ENCODE measurements around the gene PDE2A. TPM values are rescaled to one million over a fixed set of nuclear protein-coding genes. Genes with fewer than 3 reads are reported as not detected.

PDE2A gene
- total and polyA plus RNA-seq, 8 donors = 3.5 to 548 (median 25.9) TPM

DNA sequence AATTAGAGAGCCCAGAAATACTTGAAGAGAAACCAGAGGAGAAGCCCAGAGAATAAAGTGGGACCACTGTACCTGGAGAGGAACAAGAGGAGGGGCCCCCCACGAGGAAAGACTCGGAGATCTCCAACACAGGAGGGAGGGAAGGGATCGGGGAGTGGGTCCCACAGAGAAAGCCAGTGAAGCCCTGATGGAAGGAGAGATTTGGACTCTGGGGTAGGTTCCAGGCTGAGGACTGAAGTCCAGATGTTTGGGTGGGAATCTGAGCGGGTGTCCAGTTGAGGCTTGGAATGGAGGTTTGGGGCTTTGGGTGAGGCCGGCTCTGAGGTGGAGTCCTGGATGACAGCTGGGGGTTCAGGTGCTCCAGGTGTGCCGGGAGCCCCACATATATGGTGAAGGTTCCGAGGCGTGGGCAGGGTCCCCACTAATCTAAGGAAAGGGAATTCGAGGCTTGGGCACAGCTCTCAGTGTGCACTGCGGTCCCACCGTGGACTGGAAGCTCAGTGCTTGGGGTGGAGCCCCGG, 32.6 kb downstream of the PDE2A start:
- Histone ChIP-seq H3K4me3 (peak overlapping the region; percentile 57 to 70 (median 64)), H3K27ac (peak overlapping the region in 4 of 5 donors; percentile 38 to 65 (median 62)), H3K27me3 (peaks cover 0 to 51% (median 32%) of the 10 kb centered on the region in 3 donors), H3K36me3 (no peaks in the 10 kb centered on the region), H3K9me3 (no peaks in the 10 kb centered on the region), H3K4me1 (peaks cover 17 to 55% (median 40%) of the 10 kb centered on the region in 4 donors)
- no peak for DNase-seq
- TF ChIP-seq, protein P1, sequence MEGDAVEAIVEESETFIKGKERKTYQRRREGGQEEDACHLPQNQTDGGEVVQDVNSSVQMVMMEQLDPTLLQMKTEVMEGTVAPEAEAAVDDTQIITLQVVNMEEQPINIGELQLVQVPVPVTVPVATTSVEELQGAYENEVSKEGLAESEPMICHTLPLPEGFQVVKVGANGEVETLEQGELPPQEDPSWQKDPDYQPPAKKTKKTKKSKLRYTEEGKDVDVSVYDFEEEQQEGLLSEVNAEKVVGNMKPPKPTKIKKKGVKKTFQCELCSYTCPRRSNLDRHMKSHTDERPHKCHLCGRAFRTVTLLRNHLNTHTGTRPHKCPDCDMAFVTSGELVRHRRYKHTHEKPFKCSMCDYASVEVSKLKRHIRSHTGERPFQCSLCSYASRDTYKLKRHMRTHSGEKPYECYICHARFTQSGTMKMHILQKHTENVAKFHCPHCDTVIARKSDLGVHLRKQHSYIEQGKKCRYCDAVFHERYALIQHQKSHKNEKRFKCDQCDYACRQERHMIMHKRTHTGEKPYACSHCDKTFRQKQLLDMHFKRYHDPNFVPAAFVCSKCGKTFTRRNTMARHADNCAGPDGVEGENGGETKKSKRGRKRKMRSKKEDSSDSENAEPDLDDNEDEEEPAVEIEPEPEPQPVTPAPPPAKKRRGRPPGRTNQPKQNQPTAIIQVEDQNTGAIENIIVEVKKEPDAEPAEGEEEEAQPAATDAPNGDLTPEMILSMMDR (IDR thresholded peaks at IDR 0.05) = no peak
- TF ChIP-seq EP300 (IDR thresholded peaks at IDR 0.05) (no peak), POLR2A (IDR thresholded peaks at IDR 0.05) (no peak), POLR2AphosphoS5 (IDR thresholded peaks at IDR 0.05) (no peak)
- WGBS, 5 donors = 35 to 55% (median 43%) methylated on average over 10 to 12 of the region's 12 CpGs
- intact Hi-C loops (cut with DNase I; ENCODE audit: low total_unique reads) = loop anchor here (2.0 to 10.0 kb wide), 2 partner anchors 53 to 167 kb away; no protein-coding TSS in a partner anchor

DNA sequence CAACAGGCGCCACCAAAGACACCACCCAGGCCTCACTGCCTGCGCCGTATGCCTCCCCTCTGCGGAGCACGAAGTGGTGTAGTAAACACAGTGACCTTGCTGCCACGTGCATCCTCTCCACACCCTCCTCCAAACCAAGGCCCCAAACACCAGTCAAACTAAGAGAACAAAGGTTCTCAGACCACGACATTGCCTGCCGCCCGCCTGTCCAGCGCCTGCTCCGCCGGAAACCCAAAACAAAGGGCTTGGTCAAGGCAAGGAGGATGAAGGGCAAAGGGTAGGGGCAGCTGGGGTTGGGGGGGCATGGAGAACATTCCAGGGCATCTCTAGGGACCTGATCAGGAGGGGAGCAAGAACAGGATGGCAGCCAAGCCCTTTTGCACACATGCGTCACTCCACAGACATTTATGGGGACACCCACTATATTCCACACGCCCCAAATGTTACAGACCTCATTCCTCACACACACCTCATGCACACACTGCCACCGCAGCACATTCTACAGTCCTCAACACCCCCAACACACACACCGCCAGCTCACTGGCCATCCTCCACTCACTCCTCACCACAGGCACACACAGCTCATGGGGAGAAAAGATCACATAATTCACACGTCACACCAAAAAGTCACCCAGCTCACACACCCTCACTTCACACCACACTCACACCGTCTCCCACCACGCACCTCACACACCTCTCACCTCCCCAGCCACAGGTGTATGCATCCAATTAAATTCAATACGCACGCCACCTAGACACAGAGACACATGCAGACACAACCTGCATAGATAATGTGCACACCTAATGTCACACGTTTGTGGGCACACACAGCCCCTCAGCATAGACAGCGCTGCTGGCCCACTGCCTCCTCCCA, 34.5 kb downstream of the PDE2A start:
- intact Hi-C loops (cut with DNase I; ENCODE audit: low total_unique reads) = loop anchor here (10.0 kb wide), 1 partner anchor 165 kb away; no protein-coding TSS in a partner anchor
- WGBS, 5 donors = 65 to 77% (median 73%) methylated on average over 22 to 23 of the region's 23 CpGs
- no peaks in the 10 kb centered on the region for H3K36me3 ChIP-seq
- H3K4me1 ChIP-seq = peaks cover 17 to 61% (median 41%) of the 10 kb centered on the region in 4 donors
- peak overlapping the region; percentile 13 to 70 (median 64) for H3K4me3 ChIP-seq
- TF ChIP-seq, protein P1 (IDR thresholded peaks at IDR 0.05) = no peak
- TF ChIP-seq POLR2A (IDR thresholded peaks at IDR 0.05) (no peak), POLR2AphosphoS5 (IDR thresholded peaks at IDR 0.05) (no peak), EP300 (IDR thresholded peaks at IDR 0.05) (no peak)
- DNase-seq = no peak
- H3K27me3 ChIP-seq = peaks cover 0 to 51% (median 32%) of the 10 kb centered on the region in 3 donors
- H3K9me3 ChIP-seq = no peaks in the 10 kb centered on the region
- H3K27ac ChIP-seq = peak overlapping the region in 3 of 5 donors; percentile 16 to 65 (median 42)

DNA sequence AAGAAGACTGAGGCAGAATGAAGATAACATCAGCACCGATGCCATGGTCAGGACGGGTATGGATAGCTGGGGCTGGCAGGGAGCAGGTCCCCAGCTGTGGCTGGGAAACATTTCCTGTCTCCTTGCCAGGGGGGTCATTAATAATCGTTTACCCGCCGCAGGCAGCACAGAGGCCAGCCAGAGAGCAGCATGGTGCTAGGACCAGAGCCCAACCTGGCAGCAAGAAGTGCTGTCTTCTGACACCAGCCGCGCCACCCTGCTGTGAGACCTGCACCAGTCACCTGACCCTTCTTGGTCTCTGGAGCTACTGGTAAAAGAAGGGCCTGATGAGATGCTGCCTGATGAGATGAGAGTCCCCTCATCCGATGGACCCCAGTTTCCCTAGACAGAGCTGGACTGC, 36.3 kb downstream of the PDE2A start:
- WGBS, 5 donors = 67 to 71% (median 71%) methylated on average over 8 of the region's 8 CpGs
- H3K4me3 ChIP-seq = no peak overlapping the region
- no peak for DNase-seq
- H3K4me1 ChIP-seq = peaks cover 11 to 57% (median 33%) of the 10 kb centered on the region in 4 donors
- peaks cover 0 to 64% (median 32%) of the 10 kb centered on the region in 3 donors for H3K27me3 ChIP-seq
- no peak overlapping the region for H3K27ac ChIP-seq
- H3K9me3 ChIP-seq = no peaks in the 10 kb centered on the region
- TF ChIP-seq EP300 (IDR thresholded peaks at IDR 0.05) = no peak
- TF ChIP-seq, protein P1 (IDR thresholded peaks at IDR 0.05) = no peak
- TF ChIP-seq POLR2A (IDR thresholded peaks at IDR 0.05) = no peak
- TF ChIP-seq POLR2AphosphoS5 (IDR thresholded peaks at IDR 0.05) = no peak
- H3K36me3 ChIP-seq = no peaks in the 10 kb centered on the region
- intact Hi-C loops (cut with DNase I; ENCODE audit: low total_unique reads) = no loop called here

DNA sequence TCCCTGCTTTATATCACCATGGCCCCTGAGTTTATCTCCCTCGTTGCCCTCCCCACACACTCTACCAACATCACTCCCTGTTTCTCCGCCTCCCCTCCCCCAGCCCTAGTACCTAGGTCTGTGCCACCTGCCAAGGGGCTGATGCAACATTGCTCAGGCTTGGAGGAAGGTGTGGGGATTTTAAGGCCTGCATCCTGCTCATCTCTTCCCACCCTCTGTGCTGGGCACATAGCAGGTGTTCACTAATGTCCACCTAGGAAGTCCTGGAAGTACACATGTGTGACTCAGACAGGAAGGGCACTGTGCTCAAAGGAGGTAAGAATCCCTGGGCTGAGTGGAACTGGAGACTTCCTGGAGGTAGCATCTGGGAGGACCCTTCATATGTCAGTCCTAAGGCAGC, 37.0 kb downstream of the PDE2A start:
- TF ChIP-seq POLR2A (IDR thresholded peaks at IDR 0.05) (no peak), POLR2AphosphoS5 (IDR thresholded peaks at IDR 0.05) (no peak), EP300 (IDR thresholded peaks at IDR 0.05) (no peak)
- TF ChIP-seq, protein P1 (IDR thresholded peaks at IDR 0.05) = no peak
- intact Hi-C loops (cut with DNase I; ENCODE audit: low total_unique reads) = no loop called here
- no peak overlapping the region for H3K4me3 ChIP-seq
- DNase-seq = no peak
- WGBS, 5 donors = 64 to 80% (median 70%) methylated on average over 2 of the region's 2 CpGs
- H3K9me3 ChIP-seq = no peaks in the 10 kb centered on the region
- H3K27me3 ChIP-seq = peaks cover 0 to 57% (median 32%) of the 10 kb centered on the region in 3 donors
- peaks cover 7 to 60% (median 30%) of the 10 kb centered on the region in 4 donors for H3K4me1 ChIP-seq
- H3K36me3 ChIP-seq = no peaks in the 10 kb centered on the region
- H3K27ac ChIP-seq = peak overlapping the region in 1 of 5 donors; percentile 15
